GM10266 (cell line): Measurements from ENCODE around the gene MCCC2.
"Not testable (repeated sequence)": the region's sequence is repeated elsewhere in the genome, so short reads cannot be mapped to it uniquely, and the experiment has no call there.

Experiments
- DNase-seq: peaks from one replicate; pipeline ENCODE4 v3.0.0; 2012; ENCODE audit errors: extremely low spot score
- CTCF ChIP-seq: IDR thresholded peaks from 2 replicates; pipeline ENCODE4 v1.5.1; 2012; ENCODE audit warnings: mild to moderate bottlenecking, low read depth; ENCODE audit not compliant: control insufficient read depth, insufficient read depth; ENCODE audit errors: missing control alignments

Gene MCCC2

DNA sequence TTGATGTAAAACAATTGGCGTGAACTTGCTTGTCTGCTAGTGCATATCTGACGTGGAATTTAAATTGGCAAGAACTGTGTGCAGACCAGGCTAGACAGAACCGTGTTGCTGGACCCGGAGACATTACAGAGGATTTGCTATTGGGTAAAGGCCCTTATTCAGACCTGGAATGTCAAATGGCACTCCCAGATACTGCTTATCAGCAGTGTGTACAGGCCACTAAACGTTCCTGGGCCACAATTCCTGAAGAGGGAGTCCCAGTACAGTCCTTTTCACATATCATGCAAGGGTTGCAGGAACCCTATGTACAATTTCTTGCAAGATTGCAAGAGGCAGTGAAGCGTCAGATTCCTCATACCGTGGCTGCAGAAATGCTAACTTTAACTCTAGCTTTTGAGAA, 13.5 kb upstream of the MCCC2 start:
- TF ChIP-seq CTCF, result no peak
- no peak for DNase-seq

DNA sequence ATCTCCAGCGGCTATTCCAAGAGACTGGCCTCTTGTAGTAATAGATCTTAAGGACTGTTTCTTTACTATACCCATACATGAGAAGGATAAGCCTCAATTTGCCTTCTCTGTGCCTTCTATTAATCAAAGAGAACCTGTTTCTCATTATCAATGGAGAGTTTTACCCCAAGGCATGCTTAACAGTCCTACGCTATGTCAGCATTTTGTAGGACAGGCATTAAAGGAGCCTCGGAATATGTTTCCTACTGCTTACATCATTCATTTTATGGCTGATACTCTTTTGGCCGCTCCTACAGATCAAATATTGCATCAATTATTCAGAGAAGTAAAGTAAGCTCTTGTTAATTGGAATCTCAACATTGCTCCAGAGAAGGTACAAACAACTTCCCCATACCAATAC, 11.6 kb upstream of the MCCC2 start:
- not testable (repeated sequence) for DNase-seq

DNA sequence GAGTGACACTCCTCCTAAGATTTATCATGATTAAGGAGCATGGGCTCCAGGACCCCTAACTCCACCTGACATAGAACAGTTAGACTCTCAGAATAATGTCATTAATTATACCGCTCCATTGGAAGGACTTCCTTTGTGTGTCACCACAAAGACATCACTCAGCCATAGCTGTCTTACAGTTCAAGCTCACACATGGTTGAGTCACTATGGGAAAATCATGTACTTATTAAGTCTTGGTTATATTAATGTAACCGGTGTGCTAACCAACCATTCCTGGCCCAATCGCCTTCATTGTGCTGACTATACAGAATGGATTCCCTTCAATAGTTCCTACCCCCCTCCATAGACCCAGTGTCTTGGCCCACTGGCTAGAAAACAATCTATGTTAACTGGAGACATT, 10.9 kb upstream of the MCCC2 start:
- TF ChIP-seq CTCF, result no peak
- no peak for DNase-seq

- not testable (repeated sequence) for DNase-seq
Measured at GRCh38 chr5:71577839-71578238, 9.3 kb upstream of the MCCC2 start.

DNA sequence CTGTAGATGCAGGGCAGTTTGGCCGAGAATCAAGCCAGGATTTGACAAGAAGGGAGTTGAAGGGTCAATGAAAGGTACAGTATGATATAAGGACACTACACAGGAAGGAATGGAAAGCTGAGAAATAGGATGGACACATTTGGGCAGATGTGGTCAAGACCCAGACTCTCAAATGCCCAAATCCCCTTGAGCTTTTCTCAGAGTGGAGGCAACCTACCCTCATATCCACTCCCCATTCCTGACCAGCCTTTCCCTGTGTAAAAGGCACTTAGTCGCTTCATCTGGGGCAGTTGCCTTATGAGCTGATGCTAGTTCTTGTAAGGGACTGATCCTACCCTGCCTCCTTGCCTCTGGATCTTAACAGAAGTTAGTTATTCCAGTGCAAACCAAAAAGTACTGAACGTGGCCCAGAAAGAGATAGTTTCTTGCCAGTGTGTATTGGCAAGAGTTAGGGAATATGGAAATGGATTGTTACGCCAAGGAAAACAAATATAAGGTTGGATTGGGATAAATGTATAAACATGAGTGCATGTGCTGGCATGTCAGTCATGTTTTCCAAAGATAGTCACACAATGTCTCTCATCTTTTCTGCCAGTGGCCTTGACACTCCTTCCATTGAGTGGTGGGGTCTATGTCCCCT, 4.1 kb upstream of the MCCC2 start:
- DNase-seq, result no peak
- no peak for TF ChIP-seq CTCF

DNA sequence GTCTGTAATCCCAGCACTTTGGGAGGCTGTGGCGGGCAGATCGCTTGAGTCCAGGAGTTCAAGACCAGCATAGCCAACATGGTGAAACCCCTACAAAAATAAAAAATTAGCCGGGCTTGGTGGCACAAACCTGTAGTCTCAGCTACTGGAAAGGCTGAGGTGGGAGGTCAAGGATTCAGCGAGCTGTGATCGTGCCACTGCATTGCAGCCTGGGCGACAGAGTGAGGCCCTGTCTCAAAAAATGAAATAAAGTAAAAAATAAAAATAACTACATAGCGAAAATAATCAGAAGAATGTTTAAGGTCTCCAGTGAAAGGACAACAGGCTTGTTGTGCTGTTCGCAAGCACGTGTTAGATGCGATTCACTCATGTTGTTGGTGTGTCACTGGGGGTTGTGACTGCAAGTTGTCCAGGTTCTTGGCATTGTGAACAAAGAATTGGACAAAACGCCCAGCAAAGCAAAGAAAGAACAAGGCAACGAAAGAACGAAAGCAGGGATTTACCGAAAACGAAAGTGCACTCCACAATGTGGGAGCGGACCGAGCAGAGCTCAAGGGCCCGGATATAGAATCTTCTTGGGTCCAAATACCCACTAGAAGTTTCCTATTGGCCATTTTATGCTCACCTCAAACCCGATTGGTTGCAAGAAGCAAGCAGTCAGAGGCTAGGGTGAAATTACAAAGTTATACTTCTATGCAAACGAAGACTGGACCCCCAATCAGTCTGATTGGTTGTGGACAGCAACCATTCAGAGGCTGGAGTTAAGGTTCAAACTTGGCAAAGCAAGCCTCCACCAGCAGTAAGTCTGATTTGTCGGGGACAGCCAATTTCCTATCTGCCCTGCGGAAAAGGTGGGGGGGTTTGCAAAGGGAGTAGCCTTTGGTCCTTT, 844 bp upstream of the MCCC2 start:
- peak; percentile 12 for DNase-seq
- TF ChIP-seq CTCF, result no peak

- DNase-seq, result peak; percentile 35
- TF ChIP-seq CTCF, result peak; percentile 31
Measured at GRCh38 chr5:71587766-71588532, 809 bp downstream of the MCCC2 start.

GRCh38 chr5:71588533-71588885, 1.4 kb downstream of the MCCC2 start:
- DNase-seq, result no peak

More at GRCh38 chr5:71588533-71588885, 1.4 kb downstream of the MCCC2 start:
- no peak for TF ChIP-seq CTCF
